ENCODE measurements around the gene MRPS11.

DNA sequence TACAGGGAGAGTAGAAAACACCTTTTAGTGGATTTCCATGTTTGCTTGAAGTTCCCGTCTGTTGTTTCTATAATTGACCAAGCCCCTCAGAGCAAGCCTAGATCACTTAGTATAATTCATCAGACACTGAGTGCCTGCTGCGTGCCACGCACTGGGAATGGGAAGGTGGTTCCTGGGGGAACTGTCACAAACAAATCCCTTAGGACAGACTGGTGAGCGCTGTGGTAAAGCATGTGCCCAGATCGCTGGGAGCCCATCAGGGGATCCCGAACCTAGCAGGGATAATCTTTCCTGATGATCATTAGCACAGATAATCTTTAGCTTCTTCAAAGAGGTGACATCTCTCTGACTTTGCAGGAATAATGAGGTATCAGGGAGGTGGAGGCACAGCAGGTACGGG is 9.6 kb downstream of the MRPS11 start:
- TF ChIP-seq POLR2A (IDR thresholded peaks at IDR 0.05) (no peak), POLR2AphosphoS5 (IDR thresholded peaks at IDR 0.05) (no peak)
- TF ChIP-seq, protein P1, sequence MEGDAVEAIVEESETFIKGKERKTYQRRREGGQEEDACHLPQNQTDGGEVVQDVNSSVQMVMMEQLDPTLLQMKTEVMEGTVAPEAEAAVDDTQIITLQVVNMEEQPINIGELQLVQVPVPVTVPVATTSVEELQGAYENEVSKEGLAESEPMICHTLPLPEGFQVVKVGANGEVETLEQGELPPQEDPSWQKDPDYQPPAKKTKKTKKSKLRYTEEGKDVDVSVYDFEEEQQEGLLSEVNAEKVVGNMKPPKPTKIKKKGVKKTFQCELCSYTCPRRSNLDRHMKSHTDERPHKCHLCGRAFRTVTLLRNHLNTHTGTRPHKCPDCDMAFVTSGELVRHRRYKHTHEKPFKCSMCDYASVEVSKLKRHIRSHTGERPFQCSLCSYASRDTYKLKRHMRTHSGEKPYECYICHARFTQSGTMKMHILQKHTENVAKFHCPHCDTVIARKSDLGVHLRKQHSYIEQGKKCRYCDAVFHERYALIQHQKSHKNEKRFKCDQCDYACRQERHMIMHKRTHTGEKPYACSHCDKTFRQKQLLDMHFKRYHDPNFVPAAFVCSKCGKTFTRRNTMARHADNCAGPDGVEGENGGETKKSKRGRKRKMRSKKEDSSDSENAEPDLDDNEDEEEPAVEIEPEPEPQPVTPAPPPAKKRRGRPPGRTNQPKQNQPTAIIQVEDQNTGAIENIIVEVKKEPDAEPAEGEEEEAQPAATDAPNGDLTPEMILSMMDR (IDR thresholded peaks at IDR 0.05): no peak

Data from prostate gland (tissue), 2 donors.